ENCODE results near the gene GFOD2.

GFOD2 gene

GRCh38 chr16:67719778-67720144 is 645 bp upstream of the GFOD2 start:
- Histone ChIP-seq H3K4me1 (ENCODE audit: control insufficient read depth, insufficient read depth, low read length) (no peaks in the 10 kb centered on the region; the same call in 1 of the 2 replicates), H3K4me3 (ENCODE audit: low read depth, low read length) (peak overlapping the region; percentile 69), H3K27ac (ENCODE audit: extremely low read depth, low read depth, low read length) (no peak overlapping the region), H3K9me3 (ENCODE audit: control insufficient read depth, insufficient read depth, low read depth, low read length) (no peaks in the 10 kb centered on the region), H3K36me3 (ENCODE audit: control insufficient read depth in 2 of 2, insufficient read depth in 1 of 2, low read length in 2 of 2) (peaks cover 0 to 25% of the 10 kb centered on the region in 2 experiments; a peak in 2 of 3 replicates)
- ChIA-PET CTCF (interaction anchor here (1.0 to 2.9 kb wide), 3 partner anchors 47 to 97 kb away, joined by 3 to 16 read pairs (median 5); no protein-coding TSS in a partner anchor), POLR2A (interaction anchor here (0.6 to 2.0 kb wide), 24 partner anchors 9 to 365 kb away, joined by 3 to 25 read pairs (median 4); partner anchors contain the start of genes ACD, CTCF, DDX28 and DUS2)
- no peak for TF ChIP-seq ZNF549 (tag by site-specific recombination; IDR thresholded peaks at IDR 0.05)
- TF ChIP-seq ZBTB21 (tag by site-specific recombination; IDR thresholded peaks at IDR 0.05): 0 out of 2 replicates have a peak, but pooled peaks have one; percentile 7
- no peak for TF ChIP-seq PRDM2 (tag by site-specific recombination; IDR thresholded peaks at IDR 0.05; ENCODE audit: borderline replicate concordance)
- no peak for TF ChIP-seq ZNF23 (tag by site-specific recombination; IDR thresholded peaks at IDR 0.05; ENCODE audit: borderline replicate concordance)
- peak; percentile 68 for TF ChIP-seq ZBTB17 (tag by site-specific recombination; IDR thresholded peaks at IDR 0.05)
- peak; percentile 91 for TF ChIP-seq MZF1 (tag by site-specific recombination; IDR thresholded peaks at IDR 0.05; ENCODE audit: borderline replicate concordance)
- no peak for TF ChIP-seq ZNF19 (tag by site-specific recombination; IDR thresholded peaks at IDR 0.05; ENCODE audit: low read depth)
- peak; percentile 18; the same call in 1 of the 2 replicates for TF ChIP-seq ZIC2 (tag by site-specific recombination; IDR thresholded peaks at IDR 0.05)
- TF ChIP-seq WT1 (tag by site-specific recombination; IDR thresholded peaks at IDR 0.05): no peak
- TF ChIP-seq HOXA7 (CRISPR knock-in tag; IDR thresholded peaks at IDR 0.05; ENCODE audit: borderline replicate concordance): no peak
- TF ChIP-seq ZNF843 (tag by site-specific recombination; IDR thresholded peaks at IDR 0.05): no peak
- peak; percentile 77 for TF ChIP-seq ZNF600 (tag by site-specific recombination; IDR thresholded peaks at IDR 0.05)
- no peak for TF ChIP-seq ZNF621 (tag by site-specific recombination; IDR thresholded peaks at IDR 0.05)
- TF ChIP-seq, protein P1, sequence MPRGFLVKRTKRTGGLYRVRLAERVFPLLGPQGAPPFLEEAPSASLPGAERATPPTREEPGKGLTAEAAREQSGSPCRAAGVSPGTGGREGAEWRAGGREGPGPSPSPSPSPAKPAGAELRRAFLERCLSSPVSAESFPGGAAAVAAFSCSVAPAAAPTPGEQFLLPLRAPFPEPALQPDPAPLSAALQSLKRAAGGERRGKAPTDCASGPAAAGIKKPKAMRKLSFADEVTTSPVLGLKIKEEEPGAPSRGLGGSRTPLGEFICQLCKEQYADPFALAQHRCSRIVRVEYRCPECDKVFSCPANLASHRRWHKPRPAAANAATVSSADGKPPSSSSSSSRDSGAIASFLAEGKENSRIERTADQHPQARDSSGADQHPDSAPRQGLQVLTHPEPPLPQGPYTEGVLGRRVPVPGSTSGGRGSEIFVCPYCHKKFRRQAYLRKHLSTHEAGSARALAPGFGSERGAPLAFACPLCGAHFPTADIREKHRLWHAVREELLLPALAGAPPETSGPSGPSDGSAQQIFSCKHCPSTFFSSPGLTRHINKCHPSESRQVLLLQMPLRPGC (tag by site-specific recombination; IDR thresholded peaks at IDR 0.05): 0 out of 2 replicates have a peak, but pooled peaks have one; percentile 37
- no peak for TF ChIP-seq PATZ1 (tag by site-specific recombination; IDR thresholded peaks at IDR 0.05)
- no peak for TF ChIP-seq ZNF654 (tag by site-specific recombination; IDR thresholded peaks at IDR 0.05; ENCODE audit: low read depth)
- TF ChIP-seq ZNF76 (tag by site-specific recombination; IDR thresholded peaks at IDR 0.05; ENCODE audit: borderline replicate concordance, low read depth): no peak
- no peak for TF ChIP-seq ZNF37A (tag by site-specific recombination; IDR thresholded peaks at IDR 0.05)
- 0 out of 2 replicates have a peak, but pooled peaks have one; percentile 18 for TF ChIP-seq GLIS1 (tag by site-specific recombination; IDR thresholded peaks at IDR 0.05)
- TF ChIP-seq GLI2 (tag by site-specific recombination; IDR thresholded peaks at IDR 0.05; ENCODE audit: borderline replicate concordance, low read depth): no peak
- TF ChIP-seq ZNF513 (tag by site-specific recombination; IDR thresholded peaks at IDR 0.05): 0 out of 2 replicates have a peak, but pooled peaks have one; percentile 1
- TF ChIP-seq, protein P2, sequence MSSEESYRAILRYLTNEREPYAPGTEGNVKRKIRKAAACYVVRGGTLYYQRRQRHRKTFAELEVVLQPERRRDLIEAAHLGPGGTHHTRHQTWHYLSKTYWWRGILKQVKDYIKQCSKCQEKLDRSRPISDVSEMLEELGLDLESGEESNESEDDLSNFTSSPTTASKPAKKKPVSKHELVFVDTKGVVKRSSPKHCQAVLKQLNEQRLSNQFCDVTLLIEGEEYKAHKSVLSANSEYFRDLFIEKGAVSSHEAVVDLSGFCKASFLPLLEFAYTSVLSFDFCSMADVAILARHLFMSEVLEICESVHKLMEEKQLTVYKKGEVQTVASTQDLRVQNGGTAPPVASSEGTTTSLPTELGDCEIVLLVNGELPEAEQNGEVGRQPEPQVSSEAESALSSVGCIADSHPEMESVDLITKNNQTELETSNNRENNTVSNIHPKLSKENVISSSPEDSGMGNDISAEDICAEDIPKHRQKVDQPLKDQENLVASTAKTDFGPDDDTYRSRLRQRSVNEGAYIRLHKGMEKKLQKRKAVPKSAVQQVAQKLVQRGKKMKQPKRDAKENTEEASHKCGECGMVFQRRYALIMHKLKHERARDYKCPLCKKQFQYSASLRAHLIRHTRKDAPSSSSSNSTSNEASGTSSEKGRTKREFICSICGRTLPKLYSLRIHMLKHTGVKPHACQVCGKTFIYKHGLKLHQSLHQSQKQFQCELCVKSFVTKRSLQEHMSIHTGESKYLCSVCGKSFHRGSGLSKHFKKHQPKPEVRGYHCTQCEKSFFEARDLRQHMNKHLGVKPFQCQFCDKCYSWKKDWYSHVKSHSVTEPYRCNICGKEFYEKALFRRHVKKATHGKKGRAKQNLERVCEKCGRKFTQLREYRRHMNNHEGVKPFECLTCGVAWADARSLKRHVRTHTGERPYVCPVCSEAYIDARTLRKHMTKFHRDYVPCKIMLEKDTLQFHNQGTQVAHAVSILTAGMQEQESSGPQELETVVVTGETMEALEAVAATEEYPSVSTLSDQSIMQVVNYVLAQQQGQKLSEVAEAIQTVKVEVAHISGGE (tag by site-specific recombination; conservative IDR thresholded peaks at IDR 0.05; ENCODE audit: low read depth): no peak

Data from HEK293 (cell line).